Activated T-helper 1 cell treated with Interleukin-2 at 50 U/mL for 16 hours (primary cell): Measurements from ENCODE around the gene ERVFRD-1.
A peak's percentile ranks its signal among the peaks of the same experiment; 100 is the strongest.
"Not testable (repeated sequence)": the region's sequence is repeated elsewhere in the genome, so short reads cannot be mapped to it uniquely, and the experiment has no call there.

ENCODE experiments used
- DNase-seq: peaks from one replicate; pipeline ENCODE4 v3.0.0-alpha.2; 2020; ENCODE audit warnings: low read depth

ERVFRD-1 gene

DNA sequence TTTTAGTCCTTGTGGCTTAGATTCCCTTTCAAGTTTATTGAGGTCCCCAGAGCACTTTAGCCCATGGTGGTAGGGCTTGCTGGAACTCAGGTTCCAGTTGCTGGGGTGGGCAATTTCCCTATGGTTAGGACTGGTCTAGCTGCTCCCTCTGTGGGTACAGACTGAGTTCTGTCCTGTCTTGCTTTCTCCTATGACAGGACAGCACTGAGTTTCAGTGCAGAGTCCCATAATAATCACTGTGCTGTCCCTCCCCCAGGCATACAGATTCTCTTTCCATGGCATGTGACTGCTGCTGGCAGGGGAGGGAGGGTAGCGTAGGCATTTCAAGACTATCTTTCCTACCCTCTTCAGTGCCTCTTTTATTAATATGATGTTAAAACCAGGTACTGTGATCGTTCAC, 17.1 kb upstream of the ERVFRD-1 start:
- DNase-seq, result no peak

- no peak for DNase-seq
Observed at GRCh38 chr6:11126876-11127275, 15.4 kb upstream of the ERVFRD-1 start.

DNA sequence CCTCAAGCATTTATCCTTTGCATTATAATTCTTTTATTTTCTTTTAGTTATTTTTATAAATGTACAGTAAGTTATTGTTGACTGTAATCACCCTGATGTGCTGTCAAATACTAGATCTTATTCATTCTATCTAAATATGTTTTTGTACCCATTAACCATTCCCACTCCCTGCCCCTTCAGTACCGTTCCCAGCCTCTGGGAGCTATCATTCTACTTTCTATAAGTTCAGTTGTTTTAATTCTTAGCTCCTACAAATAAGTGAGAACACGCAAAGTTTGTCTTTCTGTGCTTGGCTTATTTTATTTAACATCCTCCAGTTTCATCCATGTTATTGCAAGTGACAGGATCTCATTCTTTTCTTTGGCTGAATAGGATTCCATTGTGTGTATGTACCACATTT, 12.5 kb upstream of the ERVFRD-1 start:
- no peak for DNase-seq

DNA sequence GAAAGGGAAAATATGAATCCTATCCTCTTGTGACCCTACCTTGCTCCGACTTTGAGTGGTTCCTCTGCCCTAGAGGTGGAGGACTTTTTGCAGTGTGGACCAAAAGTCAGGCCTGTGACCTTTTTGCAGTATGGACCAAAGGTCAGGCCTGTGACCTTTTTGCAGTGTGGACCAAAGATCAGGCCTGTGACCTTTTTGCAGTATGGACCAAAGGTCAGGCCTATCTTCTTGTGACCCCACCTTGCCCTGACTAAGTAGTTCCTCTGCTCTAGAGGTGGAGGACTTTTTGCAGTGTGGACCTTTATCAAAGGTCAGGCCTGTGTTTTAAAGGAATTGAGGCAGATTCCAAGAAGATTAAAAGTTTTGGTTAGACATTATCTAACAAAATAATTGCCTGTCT, 10.9 kb upstream of the ERVFRD-1 start:
- DNase-seq, result no peak

- DNase-seq, result no peak
Observed at GRCh38 chr6:11121851-11122250, 10.3 kb upstream of the ERVFRD-1 start.

- no peak for DNase-seq
Observed at GRCh38 chr6:11120271-11121005, 8.9 kb upstream of the ERVFRD-1 start.

DNA sequence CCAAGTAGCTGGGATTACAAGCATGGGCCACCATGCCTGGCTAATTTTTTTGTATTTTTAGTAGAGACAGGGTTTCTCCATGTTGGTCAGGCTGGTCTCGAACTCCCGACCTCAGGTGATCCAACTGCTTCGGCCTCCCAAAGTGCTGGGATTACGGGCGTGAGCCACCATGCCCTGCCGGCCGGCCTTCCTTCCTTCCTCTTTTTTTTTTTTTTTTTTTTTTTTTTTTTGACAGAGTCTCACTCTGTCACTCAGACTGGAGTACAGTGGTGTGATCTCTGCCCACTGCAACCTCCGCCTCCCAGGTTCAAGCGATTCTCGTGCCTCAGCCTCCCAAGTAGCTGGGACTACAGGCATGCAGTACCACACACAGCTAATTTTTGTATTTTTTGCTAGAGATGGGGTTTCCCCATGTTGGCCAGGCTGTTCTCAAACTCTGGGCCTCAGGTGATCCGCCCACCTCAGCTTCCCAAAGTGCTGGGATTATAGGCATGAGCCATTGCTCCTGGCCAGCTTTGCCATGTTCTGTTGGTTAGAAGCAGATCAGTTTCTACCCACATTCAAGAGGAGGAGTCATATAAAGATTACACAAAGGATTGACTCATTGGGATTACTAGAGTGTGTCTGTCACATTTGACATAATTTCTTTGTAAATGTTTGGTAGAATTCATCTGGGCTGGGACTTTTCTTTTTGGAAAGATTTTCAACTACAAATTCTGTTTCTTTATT, 4.4 kb upstream of the ERVFRD-1 start:
- not testable (repeated sequence) for DNase-seq

- DNase-seq, result no peak
Observed at GRCh38 chr6:11113038-11113437, 1.5 kb upstream of the ERVFRD-1 start.

GRCh38 chr6:11111769-11112437, 378 bp upstream of the ERVFRD-1 start:
- no peak for DNase-seq

- no peak for DNase-seq
Observed at GRCh38 chr6:11108726-11109125, 2.8 kb downstream of the ERVFRD-1 start.

GRCh38 chr6:11103065-11103464, 8.5 kb downstream of the ERVFRD-1 start:
- no peak for DNase-seq

- DNase-seq, result no peak
Observed at GRCh38 chr6:11101417-11101816, 10.1 kb downstream of the ERVFRD-1 start.

DNA sequence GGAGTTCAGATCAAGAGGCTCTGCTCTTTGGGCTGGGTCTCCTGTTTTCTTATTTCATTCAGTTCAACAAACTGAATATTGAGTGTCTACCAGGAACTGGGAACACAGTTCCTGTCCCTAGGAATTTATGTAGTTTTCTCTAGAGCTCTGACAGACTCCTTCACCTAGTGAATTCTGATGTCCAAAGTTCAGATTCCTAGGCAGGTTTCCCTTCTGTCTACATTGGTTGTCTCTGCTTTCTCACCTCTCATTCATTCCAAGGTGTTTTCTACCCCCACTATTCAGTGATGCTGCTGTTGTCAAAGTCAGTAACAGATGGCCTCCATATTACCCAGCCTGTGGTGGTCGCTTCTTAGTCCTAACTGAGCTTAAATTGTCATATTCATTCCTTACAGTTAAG, 13.5 kb downstream of the ERVFRD-1 start:
- DNase-seq, result no peak

- no peak for DNase-seq
Observed at GRCh38 chr6:11097476-11097875, 14.0 kb downstream of the ERVFRD-1 start.

DNA sequence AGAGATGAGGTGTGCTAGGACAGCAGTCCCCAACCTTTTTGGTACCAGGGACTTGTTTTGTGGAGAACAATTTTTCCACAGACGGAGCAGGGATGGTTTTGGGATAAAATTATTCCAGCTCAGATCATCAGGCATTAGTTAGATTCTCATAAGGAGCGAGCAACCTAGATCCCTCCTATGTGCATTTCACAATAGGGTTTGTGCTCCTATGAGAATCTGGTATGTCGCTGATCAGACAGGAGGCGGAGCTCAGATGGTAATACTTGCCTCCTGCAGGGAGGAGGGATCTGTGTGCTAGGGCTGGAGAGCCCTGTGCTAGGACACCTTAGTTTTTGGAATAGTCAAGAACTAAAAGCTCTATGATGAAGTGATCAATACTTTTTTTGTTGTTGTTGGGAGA, 15.4 kb downstream of the ERVFRD-1 start:
- DNase-seq, result no peak

DNA sequence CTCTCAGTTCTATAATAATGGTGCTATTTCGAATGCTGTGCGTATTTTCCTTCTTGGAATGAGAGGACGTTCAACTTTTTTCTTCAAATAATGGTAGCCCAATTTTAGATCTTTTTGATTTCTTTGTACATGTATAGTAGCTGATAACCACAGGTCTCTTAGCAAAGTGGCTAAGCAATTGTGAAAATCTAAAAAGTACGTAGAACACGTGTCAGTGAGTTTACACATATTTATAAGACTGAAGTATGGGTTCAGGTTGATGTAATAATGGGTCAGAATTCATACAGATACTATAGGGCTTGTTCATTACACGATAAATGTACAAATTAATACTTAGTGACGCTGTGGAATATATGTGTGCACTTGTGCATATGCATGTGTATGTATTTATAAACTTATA, 16.6 kb downstream of the ERVFRD-1 start:
- no peak for DNase-seq

DNA sequence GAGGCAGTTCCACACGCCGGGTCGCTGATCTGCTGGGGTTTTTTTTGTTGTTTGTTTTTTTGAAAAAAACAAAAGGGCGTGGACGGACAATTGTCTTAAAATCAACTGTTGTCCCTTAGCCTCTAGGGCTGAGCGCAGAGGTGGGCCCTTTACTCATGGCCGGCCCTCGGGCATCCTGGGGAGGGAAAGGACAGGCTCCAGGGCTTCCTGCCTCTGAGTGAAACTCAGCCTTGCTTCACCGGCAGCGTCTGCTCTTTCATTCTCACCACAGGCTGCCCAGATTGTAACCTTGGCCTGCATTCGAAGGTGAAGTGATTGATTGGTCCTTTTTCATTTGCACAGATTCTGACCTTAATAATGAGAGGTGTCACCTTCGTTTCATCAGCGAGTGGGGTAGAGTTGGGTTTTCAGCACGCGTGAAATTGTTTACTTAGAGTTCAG, 17.1 kb downstream of the ERVFRD-1 start:
- DNase-seq, result peak; percentile 6

DNA sequence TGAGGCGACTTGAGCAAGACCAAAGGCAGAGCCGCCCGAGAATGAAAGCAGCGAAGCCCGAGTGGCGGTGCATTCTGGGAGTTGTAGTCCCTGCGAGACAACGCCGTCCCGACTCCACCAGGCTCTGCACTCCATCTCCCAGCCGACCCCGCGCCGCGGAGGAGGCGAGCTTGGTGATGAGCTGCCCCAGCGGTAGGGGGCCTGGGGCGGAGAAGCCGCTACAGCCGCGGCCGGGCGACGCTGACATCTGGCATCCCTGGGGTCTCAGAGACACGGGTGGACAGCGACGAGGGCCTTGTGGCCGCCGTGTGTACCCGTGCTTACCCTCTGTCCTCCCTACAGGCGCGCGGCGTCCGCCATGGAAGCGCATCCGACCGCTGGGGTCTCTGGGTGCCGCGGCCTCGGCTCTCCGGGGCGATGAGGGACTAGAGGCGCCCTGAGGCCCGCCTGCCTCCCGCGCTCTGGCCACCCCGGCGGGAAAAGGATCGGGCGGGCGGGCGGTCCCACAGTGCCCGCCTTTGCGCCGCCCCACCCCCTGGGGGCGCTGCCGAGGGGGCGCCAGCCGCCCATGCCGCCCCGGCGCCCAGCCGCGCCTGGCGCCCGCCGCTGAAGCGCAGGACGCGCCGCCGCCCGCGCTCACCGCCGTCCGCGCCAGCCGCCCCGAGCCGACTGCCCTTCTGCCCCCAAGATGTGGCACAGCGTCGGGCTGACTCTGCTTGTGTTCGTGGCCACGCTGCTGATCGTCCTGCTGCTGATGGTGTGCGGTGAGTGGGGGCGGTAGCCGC, 17.7 kb downstream of the ERVFRD-1 start, which contains the start of gene SMIM13:
SMIM13 (plus strand) TSS at position 209 of the 785 bp plus-strand sequence; CDS start at position 689, 480 bp downstream.
- peak; percentile 89 for DNase-seq

GRCh38 chr6:11093376-11093625, 18.2 kb downstream of the ERVFRD-1 start:
- DNase-seq, result no peak

DNA sequence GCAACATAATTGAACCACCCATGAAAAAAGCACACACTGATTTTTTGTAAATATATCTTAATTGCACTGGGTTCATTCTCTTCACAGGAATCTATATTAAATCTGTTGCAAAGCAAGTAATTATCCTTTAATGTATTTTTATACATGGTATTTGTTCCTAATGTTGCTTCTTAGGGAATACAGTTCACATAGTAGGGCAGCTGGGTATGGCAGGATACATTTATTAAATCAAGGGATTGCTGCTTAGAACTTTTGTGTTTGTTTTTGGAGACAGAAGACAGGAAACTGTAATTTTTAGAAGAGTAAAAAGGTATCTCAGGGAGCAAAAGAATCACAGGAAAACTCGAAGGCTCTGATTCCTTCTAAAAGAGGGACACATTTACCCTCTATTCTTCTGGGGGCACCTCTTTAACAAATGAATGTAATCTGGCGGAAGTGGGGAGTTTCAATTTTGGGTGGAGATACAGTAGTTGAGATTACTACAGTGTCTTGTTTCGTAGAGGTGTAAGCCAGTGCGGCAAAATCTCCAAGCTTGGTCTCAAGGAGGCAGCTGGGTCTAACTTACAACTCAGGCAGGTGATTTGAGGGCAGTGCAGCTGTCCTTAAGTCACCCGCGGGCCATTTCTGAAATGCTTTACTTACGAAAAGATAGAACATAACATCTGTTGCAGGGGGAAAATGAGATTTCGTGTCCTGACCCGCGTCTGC, 18.7 kb downstream of the ERVFRD-1 start:
- no peak for DNase-seq

DNA sequence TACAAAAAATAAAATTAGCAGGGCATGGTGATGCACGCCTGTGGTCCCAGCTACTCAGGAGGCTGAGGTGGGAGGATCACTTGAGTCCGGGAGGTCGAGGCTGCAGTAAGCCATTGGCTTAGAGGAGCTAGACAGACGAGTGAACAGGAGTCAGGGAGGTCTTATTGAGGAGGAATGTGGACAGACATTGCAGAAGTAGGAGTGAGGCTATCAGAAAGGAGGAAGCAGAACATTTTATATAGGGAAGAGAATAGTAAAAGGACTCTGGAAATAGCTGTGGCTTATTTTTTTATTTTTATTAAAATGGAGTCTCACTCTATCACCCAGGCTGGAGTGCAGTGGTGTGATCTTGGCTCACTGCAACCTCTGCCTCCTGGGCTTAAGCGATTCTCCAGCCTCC, 20.4 kb downstream of the ERVFRD-1 start:
- not testable (repeated sequence) for DNase-seq

- DNase-seq, result no peak
Observed at GRCh38 chr6:11089695-11090094, 21.8 kb downstream of the ERVFRD-1 start.
